WERI-Rb-1 (cell line): ENCODE measurements around the gene STAT3.

Source experiments
- DNase-seq: peaks from one replicate; pipeline ENCODE4 v3.0.0-alpha.2; 2020
- H3K27ac ChIP-seq: fragments of 250-450 bp; sonication (Bioruptor Pico); 2 replicates; pipeline ENCODE4 v1.5.1; 2020; ENCODE audit warnings: mild to moderate bottlenecking, moderate library complexity
- H3K27me3 ChIP-seq: fragments of 250-450 bp; sonication (Bioruptor Pico); 2 replicates; pipeline ENCODE4 v1.5.1; 2021; ENCODE audit warnings: mild to moderate bottlenecking, low read depth, moderate library complexity; ENCODE audit not compliant: insufficient read depth, severe bottlenecking
- H3K36me3 ChIP-seq: fragments of 250-450 bp; sonication (Bioruptor Pico); 2 replicates; pipeline ENCODE4 v1.5.1; 2020; ENCODE audit warnings: mild to moderate bottlenecking, moderate library complexity
- H3K4me3 ChIP-seq: 2 replicates; pipeline ENCODE4 v1.5.1; 2011; ENCODE audit warnings: low read depth, mild to moderate bottlenecking, control low read depth, low read length
- H3K9me3 ChIP-seq: fragments of 250-450 bp; sonication (Bioruptor Pico); 2 replicates; pipeline ENCODE4 v1.5.1; 2021; ENCODE audit warnings: mild to moderate bottlenecking, moderate library complexity; ENCODE audit not compliant: severe bottlenecking
- CTCF ChIP-seq: IDR thresholded peaks from 2 replicates; pipeline ENCODE4 v1.5.1; 2011; ENCODE audit warnings: low read depth, mild to moderate bottlenecking, control low read depth, inconsistent platforms, low read length

Gene STAT3

GRCh38 chr17:42317266-42317845, 70.9 kb downstream of the STAT3 start:
- H3K27ac ChIP-seq, result peak overlapping the region; percentile 40
- TF ChIP-seq CTCF, result no peak
- H3K27me3 ChIP-seq, result no peaks in the 10 kb centered on the region
- peak; percentile 63 for DNase-seq
- no peak overlapping the region for H3K4me3 ChIP-seq
- H3K9me3 ChIP-seq, result no peaks in the 10 kb centered on the region
- H3K36me3 ChIP-seq, result no peaks in the 10 kb centered on the region; the same call in 1 of the 2 replicates

- no peak for TF ChIP-seq CTCF
- Histone ChIP-seq H3K27me3 (no peaks in the 10 kb centered on the region), H3K27ac (peak overlapping the region; percentile 40), H3K9me3 (no peaks in the 10 kb centered on the region), H3K36me3 (no peaks in the 10 kb centered on the region), H3K4me3 (no peak overlapping the region)
- DNase-seq, result no peak
These were observed 71.5 kb downstream of the STAT3 start for GRCh38 chr17:42316755-42317154.

- H3K9me3 ChIP-seq, result no peaks in the 10 kb centered on the region
- TF ChIP-seq CTCF, result no peak
- DNase-seq, result no peak
- H3K4me3 ChIP-seq, result no peak overlapping the region
- H3K27ac ChIP-seq, result no peak overlapping the region
- H3K27me3 ChIP-seq, result no peaks in the 10 kb centered on the region
- no peaks in the 10 kb centered on the region for H3K36me3 ChIP-seq
These were observed 72.7 kb downstream of the STAT3 start for GRCh38 chr17:42315402-42316156.

- H3K27me3 ChIP-seq, result no peaks in the 10 kb centered on the region
- no peak for TF ChIP-seq CTCF
- H3K36me3 ChIP-seq, result no peaks in the 10 kb centered on the region
- H3K9me3 ChIP-seq, result no peaks in the 10 kb centered on the region
- H3K27ac ChIP-seq, result no peak overlapping the region; the same call in 1 of the 2 replicates
- no peak for DNase-seq
- H3K4me3 ChIP-seq, result no peak overlapping the region
These were observed 74.3 kb downstream of the STAT3 start for GRCh38 chr17:42313773-42314566.

- H3K27me3 ChIP-seq, result no peaks in the 10 kb centered on the region
- H3K36me3 ChIP-seq, result no peaks in the 10 kb centered on the region
- H3K27ac ChIP-seq, result no peak overlapping the region; the same call in 1 of the 2 replicates
- no peak for TF ChIP-seq CTCF
- H3K9me3 ChIP-seq, result no peaks in the 10 kb centered on the region
- no peak overlapping the region for H3K4me3 ChIP-seq
- DNase-seq, result no peak
These were observed 74.9 kb downstream of the STAT3 start for GRCh38 chr17:42313389-42313772.
